Gastroesophageal sphincter (tissue), 3 donors: ENCODE measurements around the gene CACFD1.

Source experiments
- CTCF ChIP-seq, 4 experiments: fragments of 200-600 bp in 2 of 4; fragments of 450-650 bp in 2 of 4; sonication (generic) in 1 of 4; IDR thresholded peaks; one replicate each; pipeline ENCODE4 v1.5.1; 2017 to 2019; ENCODE audit warnings: antibody characterized with exemption in 4 of 4, mild to moderate bottlenecking in 2 of 4, moderate library complexity in 2 of 4
- EP300 ChIP-seq: sonication (generic); formaldehyde crosslinking; IDR thresholded peaks from one replicate; pipeline ENCODE4 v1.6.1; 2017; ENCODE audit warnings: antibody characterized with exemption, mild to moderate bottlenecking
- POLR2A ChIP-seq, 2 donors: fragments of 450-650 bp; IDR thresholded peaks; one replicate each; pipeline ENCODE4 v1.6.1; 2017; ENCODE audit warnings: antibody characterized with exemption in 2 of 2, mild to moderate bottlenecking in 2 of 2, moderate library complexity in 1 of 2
- POLR2AphosphoS5 ChIP-seq: sonication (generic); formaldehyde crosslinking; IDR thresholded peaks from one replicate; pipeline ENCODE4 v1.6.1; 2017; ENCODE audit warnings: antibody characterized with exemption

DNA sequence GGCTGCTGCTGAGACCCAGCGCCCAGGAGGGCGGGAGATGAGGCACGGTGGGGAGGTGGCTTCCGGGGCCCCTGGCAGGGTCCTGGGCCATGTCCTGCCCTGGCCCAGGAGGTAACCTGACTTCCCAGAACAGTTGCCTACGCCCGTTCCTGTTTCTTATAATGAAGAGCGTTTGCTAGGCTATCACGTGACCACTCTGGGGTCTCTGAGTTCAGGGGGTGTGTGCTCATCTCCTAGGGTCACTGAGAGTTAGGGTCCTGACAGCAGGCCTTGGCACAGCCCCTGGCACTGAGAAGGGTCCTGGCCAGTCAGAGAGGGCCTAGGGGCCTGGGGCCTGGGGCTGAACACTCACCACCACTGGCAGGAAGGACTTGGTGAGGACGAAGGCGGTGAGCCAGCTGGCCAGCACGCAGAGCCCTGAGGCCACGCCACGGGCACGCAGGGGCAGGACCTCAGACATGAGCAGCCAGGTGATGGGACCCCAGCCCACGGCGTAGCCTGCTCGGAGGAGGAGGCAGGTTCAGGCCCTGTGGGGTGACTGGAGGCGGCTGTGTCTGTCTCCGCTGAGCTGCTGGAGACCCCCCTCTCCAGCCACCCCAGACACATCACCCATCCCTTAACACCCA is 13.1 kb downstream of the CACFD1 start:
- TF ChIP-seq POLR2A (IDR thresholded peaks at IDR 0.05) (no peak), CTCF (IDR thresholded peaks at IDR 0.05) (no peak), POLR2AphosphoS5 (no peak), EP300 (no peak)
